HCT116 (cell line): ENCODE results near the gene CNTN5. TPM values are rescaled to one million over a fixed set of nuclear protein-coding genes. Genes with fewer than 3 reads are reported as not detected.

Experiments
- ATAC-seq: fragments of 200-7000 bp; cut with Tn5 transposase; 2 replicates; pipeline ENCODE4 v1.9.1; 2020; ENCODE audit warnings: mild to moderate bottlenecking, moderate library complexity
- BruUV-seq: library from RNA; stranded (reverse); fragments of 400-500 nt; replicated peaks from 2 replicates; lab custom pipeline; 2021; lab: Mats Ljungman, UMichigan
- CTCF ChIA-PET: fragments of 300-600 bp; sonication (Branson Sonifier 250); formaldehyde crosslinking; loops from one replicate; lab custom pipeline; 2021; ENCODE audit warnings: antibody characterized with exemption; lab: Charles Lee
- POLR2A ChIA-PET: fragments of 300-600, 350-600 bp; sonication (Branson Sonifier 250); formaldehyde crosslinking; loops from one replicate; lab custom pipeline; 2021; ENCODE audit warnings: antibody characterized with exemption; lab: Charles Lee
- RAD21 ChIA-PET, 2 experiments: fragments of 300-600 bp; sonication (Branson Sonifier 250); formaldehyde crosslinking; loops; one replicate each; lab custom pipeline; 2023; ENCODE audit warnings: low total read pairs in 2 of 2; ENCODE audit not compliant: uncharacterized antibody in 2 of 2, unreplicated experiment in 2 of 2, low non-redundant PET in 1 of 2; lab: Charles Lee
- DNase-seq: peaks from one replicate; pipeline ENCODE4 v3.0.0-alpha.2; 2010; ENCODE audit warnings: low read depth, low spot score
- H2AFZ ChIP-seq: fragments of 200-600 bp; shearing (Covaris generic), sonication (generic); 2 replicates; pipeline ENCODE4 v1.6.1; 2017; ENCODE audit warnings: low read depth, mixed run types, mixed read lengths, antibody characterized with exemption, low read length; ENCODE audit not compliant: poor library complexity, severe bottlenecking
- H3K27ac ChIP-seq: 2 replicates; pipeline ENCODE4 v1.5.1; 2012; ENCODE audit warnings: low read depth, low read length
- H3K27me3 ChIP-seq: fragments of 200-600 bp; sonication (generic); 2 replicates; pipeline ENCODE4 v1.6.1; 2016; ENCODE audit warnings: mixed run types, low read length, mixed read lengths; ENCODE audit not compliant: insufficient read depth
- H3K36me3 ChIP-seq, 2 experiments: fragments of 200-500 bp in 1 of 2; fragments of 200-600 bp in 1 of 2; sonication (Bioruptor generic) in 1 of 2; sonication (generic) in 1 of 2; 2 replicates each; pipeline versions ENCODE4 v1.5.1 to v1.6.1; 2014 to 2016; ENCODE audit warnings: low read length in 2 of 2, inconsistent platforms in 1 of 2, mixed read lengths in 1 of 2, mixed run types in 1 of 2; ENCODE audit not compliant: insufficient read depth in 2 of 2, control insufficient read depth in 1 of 2
- H3K4me1 ChIP-seq, 2 experiments: fragments of 200-600 bp in 1 of 2; sonication (generic) in 1 of 2; 2 replicates each; pipeline versions ENCODE4 v1.5.1 to v1.6.1; 2012 to 2017; ENCODE audit warnings: low read length in 2 of 2, inconsistent platforms in 1 of 2, mild to moderate bottlenecking in 1 of 2, mixed read lengths in 1 of 2, mixed run types in 1 of 2, moderate library complexity in 1 of 2; ENCODE audit not compliant: insufficient read depth in 2 of 2, control insufficient read depth in 1 of 2
- H3K4me2 ChIP-seq: fragments of 200-600 bp; sonication (generic); 2 replicates; pipeline ENCODE4 v1.6.1; 2017; ENCODE audit warnings: mixed run types, low read length, mixed read lengths
- H3K4me3 ChIP-seq, 2 experiments: fragments of 200-600 bp in 1 of 2; sonication (generic) in 1 of 2; replicated peaks in 1 of 2; 2 replicates each; pipeline ENCODE4 v1.5.1; 2011 to 2016; ENCODE audit warnings: low read length in 2 of 2, control low read depth in 1 of 2, low read depth in 1 of 2, mild to moderate bottlenecking in 1 of 2, mixed read lengths in 1 of 2, mixed run types in 1 of 2
- H3K79me2 ChIP-seq: fragments of 200-600 bp; sonication (generic); 2 replicates; pipeline ENCODE4 v1.6.1; 2017; ENCODE audit warnings: mild to moderate bottlenecking, mixed run types, low read length, moderate library complexity, mixed read lengths; ENCODE audit not compliant: insufficient read depth
- H3K9ac ChIP-seq: fragments of 200-600 bp; sonication (generic); 2 replicates; pipeline ENCODE4 v1.6.1; 2016; ENCODE audit warnings: low read length, mixed read lengths
- H3K9me2 ChIP-seq: fragments of 200-600 bp; sonication (generic), shearing (Covaris generic); 2 replicates; pipeline ENCODE4 v1.6.1; 2017; ENCODE audit warnings: mixed run types, mild to moderate bottlenecking, moderate library complexity; ENCODE audit not compliant: insufficient read depth
- H3K9me3 ChIP-seq, 2 experiments: fragments of 200-500 bp in 1 of 2; fragments of 200-600 bp in 1 of 2; sonication (Bioruptor generic) in 1 of 2; sonication (generic) in 1 of 2; 2 replicates each; pipeline ENCODE4 v1.6.1; 2014 to 2017; ENCODE audit warnings: low read length in 2 of 2, mixed read lengths in 2 of 2, inconsistent platforms in 1 of 2, low read depth in 1 of 2, mild to moderate bottlenecking in 1 of 2, mixed run types in 1 of 2, moderate library complexity in 1 of 2; ENCODE audit not compliant: control insufficient read depth in 1 of 2, insufficient read depth in 1 of 2
- H4K20me1 ChIP-seq: fragments of 200-600 bp; sonication (generic), shearing (Covaris generic); 2 replicates; pipeline ENCODE4 v1.6.1; 2017; ENCODE audit warnings: mixed run types, mild to moderate bottlenecking, moderate library complexity; ENCODE audit not compliant: insufficient read depth
- CBX3 ChIP-seq: IDR thresholded peaks from 2 replicates; pipeline ENCODE4 v1.6.1; 2012; ENCODE audit warnings: low read depth
- EGR1 ChIP-seq: IDR thresholded peaks from 2 replicates; pipeline ENCODE4 v1.6.1; 2012; ENCODE audit warnings: low read depth
- EZH2phosphoT487 ChIP-seq: fragments of 200-600 bp; IDR thresholded peaks from 2 replicates; pipeline ENCODE4 v1.6.1; 2018; ENCODE audit warnings: antibody characterized with exemption, borderline replicate concordance
- POLR2AphosphoS5 ChIP-seq: IDR thresholded peaks from 2 replicates; pipeline ENCODE4 v1.6.1; 2011; ENCODE audit warnings: mild to moderate bottlenecking, low read depth, low read length, moderate library complexity
- RAD21 ChIP-seq: IDR thresholded peaks from 2 replicates; pipeline ENCODE4 v1.6.1; 2012; ENCODE audit warnings: low read depth, mild to moderate bottlenecking
- SP1 ChIP-seq: IDR thresholded peaks from 2 replicates; pipeline ENCODE4 v1.6.1; 2012; ENCODE audit warnings: low read depth
- TCF7L2 ChIP-seq: IDR thresholded peaks from 2 replicates; pipeline ENCODE4 v1.7.0; 2011; ENCODE audit warnings: borderline replicate concordance, inconsistent platforms; ENCODE audit not compliant: insufficient read depth, insufficient read length; ENCODE audit errors: extremely low read depth
- YY1 ChIP-seq: IDR thresholded peaks from 2 replicates; pipeline ENCODE4 v1.6.1; 2011; ENCODE audit warnings: low read length, low read depth, moderate library complexity, mild to moderate bottlenecking; ENCODE audit not compliant: insufficient replicate concordance; ENCODE audit errors: extremely low read depth
- ZFX ChIP-seq: fragments of 450-650 bp; IDR thresholded peaks from 2 replicates; pipeline ENCODE4 v1.6.1; 2017
- intact Hi-C: fragments of 100-400 bp; cut with micrococcal nuclease; formaldehyde crosslinking; loops from 2 replicates; pipeline ENCODE4 v1.10.0; 2022
- total RNA-seq: library from RNA; stranded (reverse); gene quantifications from one replicate; pipeline ENCODE4 v1.2.1, GENCODE V29; 2021; ENCODE audit not compliant: unreplicated experiment
- TF ChIP-seq, protein P1 (sequence below): IDR thresholded peaks from 2 replicates; pipeline ENCODE4 v1.6.1; 2012; ENCODE audit warnings: low read depth
- TF ChIP-seq, protein P2 (sequence below): IDR thresholded peaks from 2 replicates; pipeline ENCODE4 v1.6.1; 2011; ENCODE audit warnings: mild to moderate bottlenecking, low read length, moderate library complexity; ENCODE audit not compliant: insufficient replicate concordance; ENCODE audit errors: extremely low read depth
- TF ChIP-seq, protein P3 (sequence below), 3 experiments: fragments of 200-600 bp in 1 of 3; sonication (generic) in 1 of 3; IDR thresholded peaks in 2 of 3; conservative IDR thresholded peaks in 1 of 3; 2 replicates each; pipeline ENCODE4 v1.5.1; 2012 to 2017; ENCODE audit warnings: low read depth in 2 of 3, low read length in 2 of 3, antibody characterized with exemption in 1 of 3, borderline replicate concordance in 1 of 3, control low read depth in 1 of 3, mild to moderate bottlenecking in 1 of 3, mixed read lengths in 1 of 3, mixed run types in 1 of 3, moderate library complexity in 1 of 3; ENCODE audit not compliant: insufficient read depth in 1 of 3

The CNTN5 gene
- total RNA-seq, 1 experiment from 2014 or later = not detected

DNA sequence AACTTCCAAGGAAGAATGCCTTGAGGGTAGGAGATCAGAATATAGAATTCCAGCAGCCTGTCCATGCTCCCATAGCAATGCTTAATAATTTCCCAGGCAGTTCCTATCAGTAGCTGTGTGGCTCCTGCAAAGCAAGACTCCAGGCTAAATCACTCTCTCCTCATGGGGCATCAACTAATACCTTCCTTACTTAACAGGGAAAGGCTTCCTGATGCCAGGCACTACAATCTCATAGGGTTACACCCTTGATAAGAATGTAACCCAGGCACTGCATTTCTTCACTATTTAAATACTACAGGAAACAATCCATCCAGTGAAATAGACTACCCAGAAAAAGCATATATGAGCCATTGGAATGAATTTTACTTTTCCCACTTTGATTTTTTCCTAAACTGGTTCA lies 1051.4 kb downstream of the CNTN5 start:
- intact Hi-C loops = no loop called here

More for the DNA sequence above, 1051.4 kb downstream of the CNTN5 start:
- no peak overlapping the region for H3K9ac ChIP-seq
- TF ChIP-seq, protein P1, sequence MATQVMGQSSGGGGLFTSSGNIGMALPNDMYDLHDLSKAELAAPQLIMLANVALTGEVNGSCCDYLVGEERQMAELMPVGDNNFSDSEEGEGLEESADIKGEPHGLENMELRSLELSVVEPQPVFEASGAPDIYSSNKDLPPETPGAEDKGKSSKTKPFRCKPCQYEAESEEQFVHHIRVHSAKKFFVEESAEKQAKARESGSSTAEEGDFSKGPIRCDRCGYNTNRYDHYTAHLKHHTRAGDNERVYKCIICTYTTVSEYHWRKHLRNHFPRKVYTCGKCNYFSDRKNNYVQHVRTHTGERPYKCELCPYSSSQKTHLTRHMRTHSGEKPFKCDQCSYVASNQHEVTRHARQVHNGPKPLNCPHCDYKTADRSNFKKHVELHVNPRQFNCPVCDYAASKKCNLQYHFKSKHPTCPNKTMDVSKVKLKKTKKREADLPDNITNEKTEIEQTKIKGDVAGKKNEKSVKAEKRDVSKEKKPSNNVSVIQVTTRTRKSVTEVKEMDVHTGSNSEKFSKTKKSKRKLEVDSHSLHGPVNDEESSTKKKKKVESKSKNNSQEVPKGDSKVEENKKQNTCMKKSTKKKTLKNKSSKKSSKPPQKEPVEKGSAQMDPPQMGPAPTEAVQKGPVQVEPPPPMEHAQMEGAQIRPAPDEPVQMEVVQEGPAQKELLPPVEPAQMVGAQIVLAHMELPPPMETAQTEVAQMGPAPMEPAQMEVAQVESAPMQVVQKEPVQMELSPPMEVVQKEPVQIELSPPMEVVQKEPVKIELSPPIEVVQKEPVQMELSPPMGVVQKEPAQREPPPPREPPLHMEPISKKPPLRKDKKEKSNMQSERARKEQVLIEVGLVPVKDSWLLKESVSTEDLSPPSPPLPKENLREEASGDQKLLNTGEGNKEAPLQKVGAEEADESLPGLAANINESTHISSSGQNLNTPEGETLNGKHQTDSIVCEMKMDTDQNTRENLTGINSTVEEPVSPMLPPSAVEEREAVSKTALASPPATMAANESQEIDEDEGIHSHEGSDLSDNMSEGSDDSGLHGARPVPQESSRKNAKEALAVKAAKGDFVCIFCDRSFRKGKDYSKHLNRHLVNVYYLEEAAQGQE = no peak
- TF ChIP-seq YY1 (no peak), RAD21 (no peak), SP1 (no peak), ZFX (no peak), CBX3 (no peak), EGR1 (no peak), EZH2phosphoT487 (no peak), TCF7L2 (no peak), POLR2AphosphoS5 (no peak)
- TF ChIP-seq, protein P2, sequence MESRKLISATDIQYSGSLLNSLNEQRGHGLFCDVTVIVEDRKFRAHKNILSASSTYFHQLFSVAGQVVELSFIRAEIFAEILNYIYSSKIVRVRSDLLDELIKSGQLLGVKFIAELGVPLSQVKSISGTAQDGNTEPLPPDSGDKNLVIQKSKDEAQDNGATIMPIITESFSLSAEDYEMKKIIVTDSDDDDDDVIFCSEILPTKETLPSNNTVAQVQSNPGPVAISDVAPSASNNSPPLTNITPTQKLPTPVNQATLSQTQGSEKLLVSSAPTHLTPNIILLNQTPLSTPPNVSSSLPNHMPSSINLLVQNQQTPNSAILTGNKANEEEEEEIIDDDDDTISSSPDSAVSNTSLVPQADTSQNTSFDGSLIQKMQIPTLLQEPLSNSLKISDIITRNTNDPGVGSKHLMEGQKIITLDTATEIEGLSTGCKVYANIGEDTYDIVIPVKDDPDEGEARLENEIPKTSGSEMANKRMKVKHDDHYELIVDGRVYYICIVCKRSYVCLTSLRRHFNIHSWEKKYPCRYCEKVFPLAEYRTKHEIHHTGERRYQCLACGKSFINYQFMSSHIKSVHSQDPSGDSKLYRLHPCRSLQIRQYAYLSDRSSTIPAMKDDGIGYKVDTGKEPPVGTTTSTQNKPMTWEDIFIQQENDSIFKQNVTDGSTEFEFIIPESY = no peak
- TF ChIP-seq, protein P3, sequence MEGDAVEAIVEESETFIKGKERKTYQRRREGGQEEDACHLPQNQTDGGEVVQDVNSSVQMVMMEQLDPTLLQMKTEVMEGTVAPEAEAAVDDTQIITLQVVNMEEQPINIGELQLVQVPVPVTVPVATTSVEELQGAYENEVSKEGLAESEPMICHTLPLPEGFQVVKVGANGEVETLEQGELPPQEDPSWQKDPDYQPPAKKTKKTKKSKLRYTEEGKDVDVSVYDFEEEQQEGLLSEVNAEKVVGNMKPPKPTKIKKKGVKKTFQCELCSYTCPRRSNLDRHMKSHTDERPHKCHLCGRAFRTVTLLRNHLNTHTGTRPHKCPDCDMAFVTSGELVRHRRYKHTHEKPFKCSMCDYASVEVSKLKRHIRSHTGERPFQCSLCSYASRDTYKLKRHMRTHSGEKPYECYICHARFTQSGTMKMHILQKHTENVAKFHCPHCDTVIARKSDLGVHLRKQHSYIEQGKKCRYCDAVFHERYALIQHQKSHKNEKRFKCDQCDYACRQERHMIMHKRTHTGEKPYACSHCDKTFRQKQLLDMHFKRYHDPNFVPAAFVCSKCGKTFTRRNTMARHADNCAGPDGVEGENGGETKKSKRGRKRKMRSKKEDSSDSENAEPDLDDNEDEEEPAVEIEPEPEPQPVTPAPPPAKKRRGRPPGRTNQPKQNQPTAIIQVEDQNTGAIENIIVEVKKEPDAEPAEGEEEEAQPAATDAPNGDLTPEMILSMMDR (IDR thresholded peaks at IDR 0.05 in 2 of 3, conservative IDR thresholded peaks at IDR 0.05 in 1 of 3; ENCODE audit: borderline replicate concordance in 1 of 3, insufficient read depth in 1 of 3, low read depth in 2 of 3, low read length in 2 of 3) = no peak
- H3K4me2 ChIP-seq = no peak overlapping the region
- H3K36me3 ChIP-seq = no peaks in the 10 kb centered on the region
- H3K9me2 ChIP-seq = no peaks in the 10 kb centered on the region
- no peak for ATAC-seq
- no peaks in the 10 kb centered on the region for H3K79me2 ChIP-seq
- no peak overlapping the region for H3K4me3 ChIP-seq
- no peak for DNase-seq
- no peak overlapping the region for H2AFZ ChIP-seq
- RAD21 ChIA-PET = no interaction called here
- H4K20me1 ChIP-seq = no peaks in the 10 kb centered on the region
- no peaks in the 10 kb centered on the region for H3K27me3 ChIP-seq
- peaks cover 0 to 7% of the 10 kb centered on the region in 2 experiments; a peak in 1 of 4 replicates for H3K9me3 ChIP-seq
- CTCF ChIA-PET = no interaction called here
- H3K4me1 ChIP-seq = no peaks in the 10 kb centered on the region
- BruUV-seq = no TSS peak
- POLR2A ChIA-PET = no interaction called here
- H3K27ac ChIP-seq = no peak overlapping the region
